ENCODE results near the gene SLC8A3.
A peak's percentile ranks its signal among the peaks of the same experiment; 100 is the strongest.

SLC8A3 gene

DNA sequence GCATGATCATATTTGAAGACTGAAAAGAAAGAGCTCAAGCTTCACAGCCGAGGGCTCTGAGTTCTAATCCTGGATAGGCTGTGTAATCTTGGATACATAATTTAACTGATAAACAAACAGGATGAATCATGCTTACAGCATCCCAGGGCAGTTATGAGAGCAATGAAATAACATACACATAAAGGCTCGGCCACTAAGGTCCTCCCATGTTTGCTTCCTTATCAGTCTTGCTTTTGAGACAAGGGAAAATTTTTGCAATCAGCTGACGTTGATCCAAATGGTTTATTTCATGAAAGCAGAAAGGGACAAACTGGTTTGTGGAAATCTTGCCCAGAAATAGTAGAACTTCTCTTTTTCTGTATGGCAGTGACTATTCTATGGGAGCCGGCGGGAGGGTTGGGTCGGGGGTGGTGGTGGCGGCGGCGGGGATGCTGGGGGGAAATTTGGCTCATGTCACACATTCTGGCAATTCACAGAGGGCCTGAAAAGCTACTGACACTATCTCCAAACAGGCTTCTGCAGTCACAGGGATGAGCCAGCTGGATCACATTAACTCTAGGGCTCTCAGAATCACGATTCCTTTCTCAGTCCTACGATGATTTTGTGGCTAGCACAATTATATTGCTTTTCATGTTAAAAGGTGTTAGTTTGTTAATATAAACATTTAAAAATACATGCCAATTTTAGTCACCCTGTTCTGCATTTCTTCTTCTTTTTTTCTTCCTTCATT is 124.5 kb downstream of the SLC8A3 start:
- no peak for DNase-seq (ENCODE audit: low spot score)

DNA sequence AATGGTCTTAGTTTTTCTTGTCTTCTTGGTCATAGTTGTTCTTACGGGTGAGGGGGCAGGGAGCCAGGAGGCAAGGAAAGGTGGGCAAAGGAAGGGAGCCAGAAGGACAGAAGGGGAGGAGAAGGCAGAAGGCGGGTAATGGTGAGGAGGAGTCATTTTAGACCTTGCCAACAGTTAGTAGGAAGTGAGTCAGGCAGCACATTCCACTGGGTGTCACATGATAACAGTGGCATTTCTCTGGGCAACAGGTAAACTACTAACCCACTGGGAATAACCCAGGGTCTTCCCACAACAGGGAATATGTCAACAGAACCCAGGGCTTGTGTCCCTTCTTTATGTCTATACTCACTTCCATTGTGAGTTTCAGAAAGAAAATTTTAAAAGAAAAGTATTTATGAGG is 127.6 kb downstream of the SLC8A3 start:
- DNase-seq (ENCODE audit: low spot score) = no peak

- DNase-seq (ENCODE audit: low spot score) = no peak
These were observed 129.2 kb downstream of the SLC8A3 start for GRCh38 chr14:70059545-70059944.

DNA sequence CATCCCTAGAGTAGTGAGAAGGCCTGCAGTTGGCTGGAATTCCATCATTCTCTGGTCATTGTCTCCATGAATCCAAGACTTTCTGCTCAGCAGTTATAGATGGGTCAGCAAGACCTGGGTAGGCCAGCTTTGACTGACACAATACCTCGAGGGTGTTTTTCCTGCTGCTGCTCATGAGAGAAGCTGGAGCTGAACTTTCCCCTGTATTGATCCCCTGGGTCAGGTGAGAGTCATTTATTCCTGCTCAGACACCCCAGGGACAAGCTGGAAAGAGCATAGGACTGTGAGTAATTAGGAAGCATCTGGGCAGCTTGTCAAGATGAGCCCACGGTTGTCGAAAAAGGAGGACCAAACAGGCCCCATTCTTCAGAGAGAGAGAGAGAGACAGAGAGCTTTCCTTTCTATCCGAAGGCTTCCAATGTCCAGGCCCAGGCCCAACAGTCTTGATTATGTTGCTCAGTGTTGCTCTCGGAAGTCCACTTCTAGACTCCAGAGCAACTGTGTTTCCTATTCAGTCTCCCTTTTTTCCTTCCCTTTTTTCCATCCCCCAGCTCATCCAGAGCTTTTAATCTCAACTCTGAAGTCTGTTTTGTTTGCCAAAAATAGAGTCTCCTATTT is 131.1 kb downstream of the SLC8A3 start:
- no peak for DNase-seq (ENCODE audit: low spot score)

DNA sequence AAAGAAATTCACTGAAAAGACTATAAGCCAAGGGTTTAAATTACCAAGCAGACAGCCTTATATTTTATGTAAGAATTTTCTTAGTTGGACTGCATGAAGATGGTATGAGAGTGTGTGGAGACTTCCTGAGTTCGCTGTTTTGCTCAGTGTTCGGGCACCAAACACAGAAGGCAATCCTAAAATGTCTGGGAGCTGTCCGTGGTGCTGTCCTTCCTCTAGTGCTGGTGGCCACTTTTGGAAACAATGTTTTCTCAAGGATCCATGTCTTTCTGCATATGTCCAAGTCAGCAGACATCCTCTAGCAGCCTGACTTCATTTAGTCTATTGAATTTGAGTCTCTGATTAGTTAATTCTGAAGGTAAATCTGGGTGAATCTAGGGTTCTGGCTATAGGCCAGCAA is 135.8 kb downstream of the SLC8A3 start:
- peak; percentile 1 for DNase-seq (ENCODE audit: low spot score)

- DNase-seq (ENCODE audit: low spot score) = no peak
These were observed 138.6 kb downstream of the SLC8A3 start for GRCh38 chr14:70050136-70050535.

DNA sequence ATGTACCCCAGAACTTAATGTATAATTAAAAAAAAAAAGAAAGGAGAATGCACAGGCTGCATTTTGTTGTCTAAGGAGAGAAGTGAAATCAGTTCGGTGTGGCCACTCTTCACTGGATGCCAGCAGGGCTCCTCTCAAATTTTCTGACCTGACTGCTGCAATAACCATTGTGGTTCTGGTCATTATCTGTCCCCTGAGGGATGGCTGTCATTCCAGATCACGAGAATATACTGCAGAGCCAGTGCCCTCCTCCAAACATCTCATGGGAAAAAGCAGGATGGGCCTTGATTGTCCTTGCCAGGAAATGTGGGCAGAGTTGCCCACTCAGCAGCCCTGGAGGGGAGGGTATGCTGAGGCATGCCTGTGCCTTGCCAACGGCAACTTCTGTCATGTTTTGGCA is 139.1 kb downstream of the SLC8A3 start:
- no peak for DNase-seq (ENCODE audit: low spot score)

DNA sequence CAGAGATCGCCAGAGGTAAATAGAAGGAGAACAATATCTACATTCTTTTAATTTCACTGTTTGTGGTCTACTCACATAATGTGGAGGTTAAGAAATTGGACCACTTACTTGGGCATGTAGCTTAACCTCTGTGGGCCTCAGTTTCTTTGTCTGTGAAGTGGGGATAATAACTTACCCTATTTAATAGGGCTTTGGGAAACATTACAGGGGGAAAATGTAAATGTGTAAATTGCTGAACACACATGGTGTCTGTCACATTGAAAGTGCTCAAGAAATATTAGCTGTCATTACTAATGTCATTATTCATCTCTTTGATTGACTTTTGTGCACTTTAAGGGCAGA is 140.5 kb downstream of the SLC8A3 start:
- no peak for DNase-seq (ENCODE audit: low spot score)

DNA sequence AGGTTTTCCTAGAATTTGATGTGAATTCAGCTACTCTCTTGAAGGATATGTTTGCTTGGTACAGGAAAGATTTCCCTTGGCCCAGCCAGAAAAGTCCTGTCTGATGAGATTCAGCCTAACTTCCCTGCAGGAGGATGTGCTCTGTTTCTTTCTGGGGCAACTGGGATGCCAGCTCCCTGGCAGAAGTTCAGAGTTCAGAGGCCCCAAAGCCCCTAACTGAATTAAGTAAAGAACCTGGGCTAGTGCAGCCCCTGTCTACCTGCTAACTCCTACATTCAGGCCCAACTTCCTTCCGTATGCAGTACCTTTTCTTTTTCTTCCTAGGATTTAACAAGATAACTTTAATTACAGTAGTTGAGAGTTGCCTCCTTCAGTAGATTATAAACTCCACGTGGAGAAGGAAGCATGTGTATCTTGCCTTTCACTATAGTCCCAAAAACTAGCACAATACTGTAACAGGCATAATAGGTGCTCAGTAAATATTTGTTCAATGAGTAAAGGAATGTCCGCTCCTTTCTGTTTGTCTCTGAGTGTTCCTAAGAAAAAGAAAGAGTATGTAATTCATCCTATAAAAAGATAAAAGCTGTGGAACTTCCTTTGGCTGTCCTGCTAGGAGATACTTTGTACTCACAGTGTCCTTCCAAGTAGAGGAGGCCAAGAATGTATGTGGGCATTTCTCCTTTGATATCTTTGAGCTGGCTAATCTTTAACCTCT is 141.0 kb downstream of the SLC8A3 start:
- no peak for DNase-seq (ENCODE audit: low spot score)

GRCh38 chr14:70045844-70046535 is 142.8 kb downstream of the SLC8A3 start:
- DNase-seq (ENCODE audit: low spot score) = no peak

- DNase-seq (ENCODE audit: low spot score) = no peak
These were observed 143.4 kb downstream of the SLC8A3 start for GRCh38 chr14:70045310-70045709.

DNA sequence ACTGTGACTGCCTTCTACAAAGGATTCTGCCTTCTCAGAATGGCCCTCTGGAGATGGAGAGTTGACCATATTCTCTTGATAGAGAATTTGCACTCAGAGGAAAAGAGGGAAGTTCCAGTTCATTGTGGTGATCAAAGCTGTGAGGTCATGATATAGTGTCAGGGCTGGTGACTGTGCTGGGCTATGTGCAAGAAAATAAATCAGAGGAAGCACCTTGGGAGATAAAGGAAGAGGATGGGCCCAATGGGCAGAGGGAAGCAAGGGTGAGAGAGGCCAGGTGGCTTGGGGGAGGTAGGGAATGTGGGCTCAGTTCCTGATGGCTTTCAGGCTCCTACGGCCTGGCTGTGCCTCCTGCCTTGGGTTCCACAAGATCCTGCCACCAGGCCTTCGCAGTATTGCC is 145.8 kb downstream of the SLC8A3 start:
- DNase-seq (ENCODE audit: low spot score) = no peak

DNA sequence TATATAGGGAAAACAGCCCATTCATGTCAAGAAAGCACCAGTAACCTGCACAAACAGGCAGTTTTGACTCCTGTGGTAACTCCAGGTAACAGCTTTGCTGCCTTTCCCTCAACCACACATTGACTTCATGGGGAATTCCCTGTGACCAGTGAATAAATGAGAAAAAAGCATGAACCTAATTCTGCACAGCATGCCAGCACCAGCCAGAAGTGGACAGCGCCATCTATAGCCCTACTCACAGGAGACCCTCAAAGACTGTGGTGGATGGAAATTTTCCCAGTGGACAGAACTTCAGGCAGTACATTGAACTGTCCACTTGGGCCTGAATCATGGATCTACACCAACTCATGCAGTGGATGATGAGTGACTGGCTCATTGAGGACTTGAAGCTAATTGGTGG is 152.1 kb downstream of the SLC8A3 start:
- DNase-seq (ENCODE audit: low spot score) = no peak

DNA sequence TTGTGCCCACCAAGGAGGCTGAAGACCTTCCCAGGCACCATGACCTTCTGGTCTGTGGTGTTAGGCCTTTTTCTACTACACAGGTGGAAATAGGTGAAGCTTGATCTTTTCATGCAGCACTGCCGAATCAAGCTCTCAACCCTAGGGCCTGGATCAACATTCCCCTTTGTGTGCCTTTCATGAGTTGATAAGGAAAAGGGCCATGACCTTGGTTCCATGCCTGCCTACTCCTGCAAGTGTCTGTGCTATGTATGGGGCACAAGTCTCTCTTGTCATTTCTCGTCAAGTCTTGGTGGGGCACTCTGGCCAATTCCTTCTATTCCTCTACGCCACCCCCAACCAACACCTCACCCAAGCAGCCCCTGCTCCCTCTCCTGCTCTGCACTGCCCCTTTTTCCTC is 154.5 kb downstream of the SLC8A3 start:
- DNase-seq (ENCODE audit: low spot score) = no peak

GRCh38 chr14:70033561-70033960 is 155.2 kb downstream of the SLC8A3 start:
- DNase-seq (ENCODE audit: low spot score) = no peak

DNA sequence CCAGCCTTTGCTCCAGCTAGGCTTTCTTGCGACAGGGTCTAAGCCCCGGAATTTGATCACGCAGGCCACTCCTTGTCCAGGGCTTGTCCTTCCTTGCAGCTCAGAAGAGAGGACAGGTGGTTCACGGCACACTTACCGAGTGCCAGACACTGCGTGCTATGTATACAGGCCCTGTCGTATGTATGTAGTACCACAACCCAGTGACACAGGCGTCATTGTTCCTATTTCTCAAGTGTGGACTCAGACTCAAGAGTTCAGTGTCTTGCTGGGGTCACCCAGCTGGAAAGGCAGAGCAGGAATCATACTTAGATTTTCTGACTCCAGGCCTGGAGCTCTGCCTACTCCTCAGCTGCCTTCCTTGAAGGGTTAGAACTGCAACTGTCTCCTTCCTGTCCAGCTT is 155.6 kb downstream of the SLC8A3 start:
- no peak for DNase-seq (ENCODE audit: low spot score)

GRCh38 chr14:70032447-70032846 is 156.3 kb downstream of the SLC8A3 start:
- DNase-seq (ENCODE audit: low spot score) = no peak

DNA sequence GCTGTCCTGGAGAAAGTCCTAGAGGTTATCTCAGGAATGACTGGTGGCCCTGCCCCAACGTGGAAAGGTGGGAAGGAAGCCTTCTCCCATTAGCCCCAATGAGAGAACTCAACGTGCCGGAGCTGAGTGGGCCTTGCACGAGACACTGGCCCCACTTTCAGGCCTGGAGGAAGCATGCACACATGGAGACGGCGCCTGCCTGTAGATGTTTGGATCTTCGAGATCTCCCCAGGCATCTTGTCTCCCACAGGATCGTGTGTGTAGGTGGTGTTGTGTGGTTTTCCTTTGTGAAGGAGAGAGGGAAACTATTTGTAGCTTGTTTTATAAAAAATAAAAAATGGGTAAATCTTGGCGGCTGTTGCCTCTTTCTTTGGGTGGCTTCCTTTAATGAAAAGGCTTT is 156.7 kb downstream of the SLC8A3 start:
- DNase-seq (ENCODE audit: low spot score) = no peak

- DNase-seq (ENCODE audit: low spot score) = no peak
These were observed 159.2 kb downstream of the SLC8A3 start for GRCh38 chr14:70029296-70030132.

DNA sequence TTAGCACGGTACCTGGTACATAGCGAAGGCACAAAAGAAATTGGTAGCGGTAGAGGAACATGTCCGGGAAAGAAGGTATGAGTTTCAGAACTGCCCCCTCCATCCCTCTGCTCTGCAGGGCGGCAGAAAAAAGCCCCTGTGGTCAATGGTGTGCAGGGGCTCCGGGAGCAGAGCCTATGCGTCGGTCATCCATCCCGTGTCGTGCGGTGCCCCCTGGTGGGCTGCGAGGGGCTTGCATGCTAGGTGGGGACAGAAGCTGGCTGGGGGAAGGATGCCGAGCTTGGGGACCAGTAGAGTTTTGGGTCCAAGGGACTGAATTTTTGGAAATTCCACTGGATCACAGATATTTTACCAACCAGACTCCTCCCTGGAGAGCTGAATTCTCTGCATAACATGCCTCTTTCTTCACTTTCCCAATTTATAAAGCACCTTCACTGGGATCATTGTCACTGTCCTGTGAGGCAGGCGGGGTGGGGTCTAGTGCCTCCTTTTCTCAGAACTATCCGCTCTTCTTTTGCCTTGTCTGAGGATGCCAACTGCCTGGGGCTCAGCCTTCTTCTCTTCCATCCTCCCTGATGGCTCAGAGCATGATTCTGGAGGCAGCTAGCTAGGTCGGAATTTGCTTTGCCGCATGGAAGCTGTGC is 160.8 kb downstream of the SLC8A3 start:
- DNase-seq (ENCODE audit: low spot score) = peak; percentile 54

DNA sequence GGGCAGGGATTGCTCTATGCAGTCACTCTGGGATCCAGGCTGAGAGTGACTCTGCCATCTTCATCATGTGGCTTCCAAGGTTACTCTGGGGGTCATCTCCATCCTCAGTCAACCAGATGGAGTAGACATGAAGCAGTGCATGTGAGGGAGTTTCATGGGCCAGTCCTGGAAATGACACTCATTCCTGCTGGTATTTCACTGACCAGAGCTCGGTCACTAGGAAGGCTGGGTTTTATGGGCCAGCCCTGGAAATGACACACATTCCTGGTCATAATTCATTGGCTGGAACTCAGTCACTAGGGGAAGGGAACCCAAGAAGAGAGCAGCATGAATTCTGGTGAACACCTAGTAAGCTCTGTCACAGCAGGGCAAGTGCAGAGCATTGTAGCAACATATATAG is 164.9 kb downstream of the SLC8A3 start:
- DNase-seq (ENCODE audit: low spot score) = no peak

All from NAMALWA (cell line).